ENCODE measurements around the gene KXD1.

Gene KXD1

DNA sequence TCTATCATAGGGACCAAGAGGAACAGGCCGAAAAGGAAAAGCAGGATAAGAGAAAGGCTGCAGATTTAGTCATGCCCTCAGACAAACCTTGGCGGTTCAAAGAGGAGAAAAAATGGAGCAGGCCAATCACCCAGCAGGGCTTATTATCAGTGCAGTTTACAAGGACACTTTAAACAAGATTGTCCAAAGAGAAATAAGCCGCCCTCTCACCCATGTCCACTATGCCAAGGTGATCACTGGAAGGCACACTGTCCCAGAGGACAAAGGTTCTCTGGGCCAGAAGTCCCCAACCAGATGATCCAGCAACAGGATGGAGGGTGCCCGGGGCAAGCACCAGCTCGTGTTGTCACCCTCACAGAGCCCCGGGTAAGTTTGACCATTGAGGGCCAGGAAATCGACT, 22.6 kb downstream of the KXD1 start:
- Histone ChIP-seq H3K4me3 (ENCODE audit: low read depth, low read length) (no peak overlapping the region), H3K9me3 (no peaks in the 10 kb centered on the region), H3K36me3 (peaks cover 20% of the 10 kb centered on the region), H3K4me1 (no peaks in the 10 kb centered on the region), H3K27me3 (no peaks in the 10 kb centered on the region)
- DNase-seq, result no peak
- TF ChIP-seq, protein P1, sequence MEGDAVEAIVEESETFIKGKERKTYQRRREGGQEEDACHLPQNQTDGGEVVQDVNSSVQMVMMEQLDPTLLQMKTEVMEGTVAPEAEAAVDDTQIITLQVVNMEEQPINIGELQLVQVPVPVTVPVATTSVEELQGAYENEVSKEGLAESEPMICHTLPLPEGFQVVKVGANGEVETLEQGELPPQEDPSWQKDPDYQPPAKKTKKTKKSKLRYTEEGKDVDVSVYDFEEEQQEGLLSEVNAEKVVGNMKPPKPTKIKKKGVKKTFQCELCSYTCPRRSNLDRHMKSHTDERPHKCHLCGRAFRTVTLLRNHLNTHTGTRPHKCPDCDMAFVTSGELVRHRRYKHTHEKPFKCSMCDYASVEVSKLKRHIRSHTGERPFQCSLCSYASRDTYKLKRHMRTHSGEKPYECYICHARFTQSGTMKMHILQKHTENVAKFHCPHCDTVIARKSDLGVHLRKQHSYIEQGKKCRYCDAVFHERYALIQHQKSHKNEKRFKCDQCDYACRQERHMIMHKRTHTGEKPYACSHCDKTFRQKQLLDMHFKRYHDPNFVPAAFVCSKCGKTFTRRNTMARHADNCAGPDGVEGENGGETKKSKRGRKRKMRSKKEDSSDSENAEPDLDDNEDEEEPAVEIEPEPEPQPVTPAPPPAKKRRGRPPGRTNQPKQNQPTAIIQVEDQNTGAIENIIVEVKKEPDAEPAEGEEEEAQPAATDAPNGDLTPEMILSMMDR (IDR thresholded peaks at IDR 0.05; ENCODE audit: low read depth, low read length), result no peak

DNA sequence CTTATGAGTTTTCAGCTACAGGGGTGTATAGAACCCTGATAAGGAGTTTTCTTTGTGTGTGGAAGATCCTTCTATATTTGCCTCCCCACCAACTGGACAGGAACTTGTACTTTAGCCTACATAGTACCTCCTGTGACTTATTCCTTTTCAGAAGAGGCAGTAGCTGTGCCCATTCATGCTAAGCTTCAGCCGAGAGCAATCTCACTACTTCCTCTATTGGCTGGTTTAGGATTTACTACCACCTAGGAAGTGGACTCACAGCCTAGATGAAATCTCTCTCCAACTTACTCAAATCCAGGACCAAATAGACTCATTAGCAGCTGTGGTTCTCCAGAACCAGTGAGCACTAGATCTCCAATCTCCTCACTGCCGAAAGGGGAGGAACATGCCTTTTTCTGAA, 28.6 kb downstream of the KXD1 start:
- no peak overlapping the region for H3K4me3 ChIP-seq (ENCODE audit: low read depth, low read length)
- no peak for DNase-seq
- TF ChIP-seq, protein P1 (IDR thresholded peaks at IDR 0.05; ENCODE audit: low read depth, low read length), result no peak
- H3K27me3 ChIP-seq, result no peaks in the 10 kb centered on the region
- no peaks in the 10 kb centered on the region for H3K9me3 ChIP-seq
- H3K4me1 ChIP-seq, result peaks cover 4% of the 10 kb centered on the region
- no peaks in the 10 kb centered on the region for H3K36me3 ChIP-seq

DNA sequence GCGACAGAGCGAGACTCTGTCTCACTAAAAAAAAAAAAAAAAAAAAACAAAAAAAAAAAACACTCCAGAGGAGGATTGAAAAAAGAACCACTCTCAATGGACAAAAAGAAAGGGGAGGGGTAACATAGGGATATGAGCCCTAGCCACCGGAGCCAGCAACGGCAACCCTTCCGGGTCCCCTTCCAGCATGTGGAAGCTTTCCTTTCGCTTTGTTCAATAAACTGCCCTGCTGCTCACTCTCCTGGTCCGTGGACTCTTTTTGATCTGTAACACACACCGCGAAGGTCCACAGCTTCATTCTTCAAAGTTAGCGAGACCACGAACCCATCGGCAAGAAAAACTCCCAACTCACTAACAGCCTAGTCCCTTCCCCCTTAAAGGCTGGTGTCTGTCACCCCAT, 29.9 kb downstream of the KXD1 start:
- Histone ChIP-seq H3K36me3 (no peaks in the 10 kb centered on the region), H3K4me3 (ENCODE audit: low read depth, low read length) (peak overlapping the region; percentile 86; the same call in 1 of the 2 replicates), H3K4me1 (peaks cover 4% of the 10 kb centered on the region), H3K27me3 (no peaks in the 10 kb centered on the region), H3K9me3 (no peaks in the 10 kb centered on the region)
- no peak for DNase-seq
- TF ChIP-seq, protein P1 (IDR thresholded peaks at IDR 0.05; ENCODE audit: low read depth, low read length), result no peak

DNA sequence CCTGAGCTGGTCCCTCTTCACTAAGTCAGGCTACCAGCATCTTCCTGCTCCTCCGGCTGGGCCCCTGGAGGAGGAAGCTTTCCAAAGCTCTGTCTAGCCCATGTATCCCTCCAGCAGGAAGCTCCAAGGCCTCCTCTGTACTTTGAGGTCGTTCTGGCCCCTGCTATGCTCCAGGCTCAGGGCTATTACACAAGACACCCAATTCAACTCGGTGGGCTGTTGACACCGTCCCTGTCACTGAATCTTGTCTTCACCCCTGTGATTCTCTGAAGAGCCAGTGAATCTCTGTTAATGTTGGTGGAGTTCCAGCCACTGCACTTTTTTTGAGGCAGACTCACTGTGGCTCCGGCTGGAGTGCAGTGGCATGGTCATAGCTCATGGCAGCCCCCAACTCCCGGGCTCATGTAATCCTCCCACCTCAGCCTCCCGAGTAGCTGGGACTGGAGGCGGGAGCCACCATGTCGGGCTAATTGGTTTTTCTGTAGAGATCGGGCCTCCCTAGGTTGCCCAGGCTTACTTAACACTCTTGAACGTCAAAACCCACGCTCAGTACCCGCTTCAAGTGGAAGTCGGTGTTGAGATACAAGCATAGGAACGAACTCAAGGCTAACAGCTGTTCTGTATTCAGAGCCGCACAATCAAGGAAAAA, 30.4 kb downstream of the KXD1 start:
- H3K9me3 ChIP-seq, result no peaks in the 10 kb centered on the region
- H3K27me3 ChIP-seq, result no peaks in the 10 kb centered on the region
- no peaks in the 10 kb centered on the region for H3K36me3 ChIP-seq
- TF ChIP-seq, protein P1 (IDR thresholded peaks at IDR 0.05; ENCODE audit: low read depth, low read length), result no peak
- peak overlapping the region; percentile 86 for H3K4me3 ChIP-seq (ENCODE audit: low read depth, low read length)
- H3K4me1 ChIP-seq, result peaks cover 4% of the 10 kb centered on the region
- DNase-seq, result no peak

DNA sequence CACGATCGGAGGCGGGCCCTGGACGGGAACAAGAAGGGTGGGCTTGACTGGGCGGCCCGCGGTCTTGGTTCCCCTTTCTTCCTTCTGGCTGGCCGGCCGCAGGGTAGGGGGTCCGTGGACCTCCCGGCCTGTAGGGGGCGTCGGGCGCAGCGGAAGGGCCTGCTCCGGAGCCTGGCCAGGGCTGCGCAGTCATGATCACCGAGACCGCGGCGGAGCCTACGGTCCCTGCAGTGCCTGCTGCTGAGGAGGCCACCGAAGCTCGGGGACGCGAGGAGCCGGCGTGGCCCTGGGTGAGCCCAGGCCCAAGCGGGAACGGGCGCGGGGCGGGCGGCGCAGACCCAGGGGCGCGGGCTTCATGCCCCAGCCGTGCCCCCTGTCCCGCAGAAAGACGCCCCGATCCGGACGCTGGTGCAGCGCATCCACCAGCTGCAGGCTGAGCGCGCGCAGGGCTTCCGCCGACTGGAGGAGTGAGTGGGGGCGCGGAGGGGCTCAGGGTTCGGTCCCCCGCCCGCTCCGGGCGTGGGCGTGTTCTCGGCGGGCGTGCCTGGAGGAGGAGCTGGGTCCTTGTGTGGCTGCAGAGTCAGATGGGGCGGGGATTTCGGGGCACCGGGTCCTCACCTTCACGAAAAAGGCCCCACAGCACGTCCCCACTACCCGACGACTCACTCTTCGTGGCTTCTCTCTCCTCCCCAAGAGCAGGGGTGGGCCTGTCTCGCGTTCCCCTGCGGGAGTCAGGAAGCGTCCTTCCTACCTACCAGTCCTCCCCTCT, 31.1 kb downstream of the KXD1 start, which contains the start of gene REX1BD:
Gene REX1BD (plus strand): TSS at position 188 of the 769 bp plus-strand sequence. CDS start 4 bp downstream, at position 192.
- Histone ChIP-seq H3K9me3 (no peaks in the 10 kb centered on the region), H3K27me3 (no peaks in the 10 kb centered on the region), H3K4me1 (peaks cover 4% of the 10 kb centered on the region), H3K4me3 (ENCODE audit: low read depth, low read length) (peak within 1 kb of the TSS; percentile 86), H3K36me3 (no peaks in the 10 kb centered on the region)
- TF ChIP-seq, protein P1 (IDR thresholded peaks at IDR 0.05; ENCODE audit: low read depth, low read length), result peak; percentile 85
- peak; percentile 92 for DNase-seq
